MM.1S (cell line): ENCODE measurements around the gene ATMIN.

ENCODE experiments used
- CTCF ChIP-seq: fragments of 300-600 bp; sonication (generic); IDR thresholded peaks from 2 replicates; pipeline ENCODE4 v1.5.1; 2016; ENCODE audit warnings: antibody characterized with exemption, low read length, mixed read lengths
- EZH2 ChIP-seq: fragments of 300-600 bp; sonication (generic); optimal IDR thresholded peaks from 2 replicates; pipeline ENCODE3; 2017; ENCODE audit warnings: low read depth, mild to moderate bottlenecking, antibody characterized with exemption, low read length, mixed read lengths
- EZH2phosphoT487 ChIP-seq: fragments of 300-600 bp; sonication (generic); IDR thresholded peaks from 2 replicates; pipeline ENCODE4 v1.6.1; 2018; ENCODE audit warnings: antibody characterized with exemption, low read length

GRCh38 chr16:81001330-81001729 lies 34.3 kb upstream of the ATMIN start:
- TF ChIP-seq CTCF (no peak), EZH2 (no peak), EZH2phosphoT487 (no peak)
